ENCODE results near the gene PLAAT2. TPM values are rescaled to one million over a fixed set of nuclear protein-coding genes. Genes with fewer than 3 reads are reported as not detected.

The PLAAT2 gene
- polyA plus RNA-seq, 3 donors: not detected

- Histone ChIP-seq H3K27ac (ENCODE audit: low read depth in 1 of 2, low read length in 2 of 2) (no peak overlapping the region), H2AFZ (ENCODE audit: insufficient read depth, low read depth, low read length, poor library complexity, severe bottlenecking) (no peak overlapping the region), H3K79me2 (ENCODE audit: insufficient read depth, low read length) (no peaks in the 10 kb centered on the region), H3K27me3 (ENCODE audit: control insufficient read depth in 2 of 2, insufficient read depth in 2 of 2, low read length in 2 of 2) (no peaks in the 10 kb centered on the region), H3K36me3 (replicated peaks in 1 of 2; ENCODE audit: control insufficient read depth in 1 of 2, insufficient read depth in 2 of 2, low read length in 2 of 2) (peaks cover 4 to 5% of the 10 kb centered on the region in 2 donors), H3K4me2 (replicated peaks; ENCODE audit: extremely low read depth, low read length, poor library complexity, severe bottlenecking) (no peak overlapping the region), H4K20me1 (ENCODE audit: insufficient read depth, low read length) (no peaks in the 10 kb centered on the region), H3K9ac (ENCODE audit: insufficient read depth, low read length, poor library complexity, severe bottlenecking) (no peak overlapping the region), H3K9me3 (replicated peaks in 1 of 2; ENCODE audit: control insufficient read depth in 1 of 2, insufficient read depth in 1 of 2, low read length in 2 of 2) (peaks cover 0 to 14% of the 10 kb centered on the region in 2 donors), H3K4me1 (ENCODE audit: control insufficient read depth in 1 of 2, insufficient read depth in 2 of 2, low read length in 2 of 2) (no peaks in the 10 kb centered on the region), H3K4me3 (replicated peaks in 1 of 3; ENCODE audit: low read depth in 2 of 3, low read length in 3 of 3) (no peak overlapping the region)
- no peak for TF ChIP-seq CTCF (IDR thresholded peaks at IDR 0.05)
- H3K27me3 Mint-ChIP-seq (ENCODE audit: low read depth in 3 of 3): peaks cover 0 to 3% (median 0%) of the 10 kb centered on the region in 3 donors
- H3K4me1 Mint-ChIP-seq: peaks cover 10% of the 10 kb centered on the region
- peaks cover 13 to 41% of the 10 kb centered on the region in 2 donors for H3K36me3 Mint-ChIP-seq
- peak overlapping the region in 1 of 7 donors; percentile 66 for H3K27ac Mint-ChIP-seq
- H3K4me3 Mint-ChIP-seq: no peak overlapping the region
- WGBS (ENCODE audit: insufficient coverage): no CpG with 5 or more reads among the region's 2 CpGs
- H3K9me3 Mint-ChIP-seq: peaks cover 6 to 32% (median 16%) of the 10 kb centered on the region in 7 donors
- DNase-seq: no peak
- intact Hi-C loops (cut with micrococcal nuclease): no loop called here
These were observed 41.3 kb downstream of the PLAAT2 start for GRCh38 chr11:63521896-63522295.

GRCh38 chr11:63520606-63521170 is 42.5 kb downstream of the PLAAT2 start:
- Histone ChIP-seq H3K9me3 (replicated peaks in 1 of 2; ENCODE audit: control insufficient read depth in 1 of 2, insufficient read depth in 1 of 2, low read length in 2 of 2) (peaks cover 0 to 14% of the 10 kb centered on the region in 2 donors), H3K27me3 (ENCODE audit: control insufficient read depth in 2 of 2, insufficient read depth in 2 of 2, low read length in 2 of 2) (no peaks in the 10 kb centered on the region), H3K27ac (ENCODE audit: low read depth in 1 of 2, low read length in 2 of 2) (no peak overlapping the region), H3K4me3 (replicated peaks in 1 of 3; ENCODE audit: low read depth in 2 of 3, low read length in 3 of 3) (no peak overlapping the region), H3K36me3 (replicated peaks in 1 of 2; ENCODE audit: control insufficient read depth in 1 of 2, insufficient read depth in 2 of 2, low read length in 2 of 2) (peaks cover 16 to 17% of the 10 kb centered on the region in 2 donors), H3K79me2 (ENCODE audit: insufficient read depth, low read length) (no peaks in the 10 kb centered on the region), H3K9ac (ENCODE audit: insufficient read depth, low read length, poor library complexity, severe bottlenecking) (no peak overlapping the region), H3K4me2 (replicated peaks; ENCODE audit: extremely low read depth, low read length, poor library complexity, severe bottlenecking) (no peak overlapping the region), H4K20me1 (ENCODE audit: insufficient read depth, low read length) (no peaks in the 10 kb centered on the region), H3K4me1 (ENCODE audit: control insufficient read depth in 1 of 2, insufficient read depth in 2 of 2, low read length in 2 of 2) (no peaks in the 10 kb centered on the region), H2AFZ (ENCODE audit: insufficient read depth, low read depth, low read length, poor library complexity, severe bottlenecking) (no peak overlapping the region)
- H3K27ac Mint-ChIP-seq: no peak overlapping the region
- peaks cover 10% of the 10 kb centered on the region for H3K4me1 Mint-ChIP-seq
- no peak overlapping the region for H3K4me3 Mint-ChIP-seq
- no peak for TF ChIP-seq CTCF (IDR thresholded peaks at IDR 0.05)
- H3K27me3 Mint-ChIP-seq (ENCODE audit: low read depth in 3 of 3): peaks cover 0 to 3% (median 0%) of the 10 kb centered on the region in 3 donors
- DNase-seq: no peak
- H3K36me3 Mint-ChIP-seq: peaks cover 19 to 52% of the 10 kb centered on the region in 2 donors
- 100% methylated on average over 2 of the region's 5 CpGs for WGBS (ENCODE audit: insufficient coverage)
- intact Hi-C loops (cut with micrococcal nuclease): no loop called here
- H3K9me3 Mint-ChIP-seq: peaks cover 6 to 32% (median 14%) of the 10 kb centered on the region in 7 donors

Measured in CD14-positive monocyte (primary cell).